Mesenchymal stem cell (in vitro differentiated cells and primary cell): ENCODE results near the gene FEM1B.

Experiments
- DNase-seq: peaks from one replicate; pipeline ENCODE4 v3.0.0-alpha.2; 2013
- H2AFZ ChIP-seq: one replicate; pipeline ENCODE4 v1.6.1; 2013; ENCODE audit warnings: low read depth, mild to moderate bottlenecking, control low read depth, inconsistent platforms, low read length, moderate library complexity
- H2AK5ac ChIP-seq: 2 replicates; pipeline ENCODE4 v1.6.1; 2013; ENCODE audit warnings: low read length, moderate library complexity, mild to moderate bottlenecking, inconsistent platforms; ENCODE audit not compliant: severe bottlenecking
- H2BK120ac ChIP-seq: one replicate; pipeline ENCODE4 v1.6.1; 2013; ENCODE audit warnings: low read depth, mild to moderate bottlenecking, inconsistent platforms, low read length, moderate library complexity
- H2BK12ac ChIP-seq, 2 experiments: one replicate each; pipeline ENCODE4 v1.6.1; 2013; ENCODE audit warnings: inconsistent platforms in 2 of 2, low read length in 2 of 2, mild to moderate bottlenecking in 2 of 2, moderate library complexity in 2 of 2, control low read depth in 1 of 2
- H2BK15ac ChIP-seq: one replicate; pipeline ENCODE4 v1.6.1; 2013; ENCODE audit warnings: mild to moderate bottlenecking, low read depth, inconsistent platforms; ENCODE audit not compliant: poor library complexity, severe bottlenecking
- H2BK5ac ChIP-seq: 2 replicates; pipeline ENCODE4 v1.6.1; 2013; ENCODE audit warnings: low read depth, mild to moderate bottlenecking, low read length, control low read depth, inconsistent platforms; ENCODE audit not compliant: poor library complexity, severe bottlenecking
- H3K14ac ChIP-seq, 2 experiments: one replicate each; pipeline ENCODE4 v1.6.1; 2013; ENCODE audit warnings: inconsistent platforms in 2 of 2, low read length in 2 of 2, control low read depth in 1 of 2, mild to moderate bottlenecking in 1 of 2, moderate library complexity in 1 of 2
- H3K18ac ChIP-seq, 2 experiments: one replicate each; pipeline ENCODE4 v1.6.1; 2013; ENCODE audit warnings: inconsistent platforms in 2 of 2, low read length in 2 of 2, control low read depth in 1 of 2, low read depth in 1 of 2, mild to moderate bottlenecking in 1 of 2
- H3K23ac ChIP-seq, 2 experiments: one replicate each; pipeline ENCODE4 v1.6.1; 2013; ENCODE audit warnings: inconsistent platforms in 2 of 2, low read length in 2 of 2, mild to moderate bottlenecking in 2 of 2, moderate library complexity in 2 of 2, control low read depth in 1 of 2
- H3K27ac ChIP-seq: 2 replicates; pipeline ENCODE4 v1.5.1; 2013; ENCODE audit warnings: mild to moderate bottlenecking, moderate library complexity, low read length, control low read depth, inconsistent platforms; ENCODE audit not compliant: poor library complexity, severe bottlenecking
- H3K27me3 ChIP-seq, 2 experiments: 2 replicates each; pipeline versions ENCODE4 v1.6.1 to v1.7.0; 2013; ENCODE audit warnings: low read length in 2 of 2, mild to moderate bottlenecking in 2 of 2, moderate library complexity in 2 of 2, control low read depth in 1 of 2, inconsistent platforms in 1 of 2; ENCODE audit not compliant: control insufficient read depth in 1 of 2, insufficient read depth in 1 of 2
- H3K36me3 ChIP-seq, 2 experiments: 2 replicates each; pipeline versions ENCODE4 v1.6.1 to v1.7.0; 2013; ENCODE audit warnings: low read length in 2 of 2, control low read depth in 1 of 2, inconsistent platforms in 1 of 2, low read depth in 1 of 2, mild to moderate bottlenecking in 1 of 2; ENCODE audit not compliant: insufficient read depth in 2 of 2, control insufficient read depth in 1 of 2
- H3K4ac ChIP-seq, 2 experiments: one replicate each; pipeline ENCODE4 v1.6.1; 2013; ENCODE audit warnings: inconsistent platforms in 2 of 2, low read length in 2 of 2, mild to moderate bottlenecking in 2 of 2, moderate library complexity in 2 of 2, control low read depth in 1 of 2, low read depth in 1 of 2
- H3K4me1 ChIP-seq: 2 replicates; pipeline ENCODE4 v1.6.1; 2013; ENCODE audit warnings: low read depth, low read length, control low read depth; ENCODE audit not compliant: control insufficient read depth, insufficient read depth
- H3K4me2 ChIP-seq: 2 replicates; pipeline ENCODE4 v1.6.1; 2013; ENCODE audit warnings: low read length, mild to moderate bottlenecking, inconsistent platforms; ENCODE audit not compliant: poor library complexity, severe bottlenecking
- H3K4me3 ChIP-seq, 2 experiments: 2 replicates each; pipeline versions ENCODE4 v1.5.1 to v1.7.0; 2013; ENCODE audit warnings: low read length in 2 of 2, mild to moderate bottlenecking in 2 of 2, control low read depth in 1 of 2, low read depth in 1 of 2; ENCODE audit not compliant: insufficient read depth in 1 of 2
- H3K79me1 ChIP-seq: replicated peaks from 2 replicates; pipeline ENCODE4 v1.6.1; 2013; ENCODE audit warnings: mild to moderate bottlenecking, control low read depth, low read length, inconsistent platforms; ENCODE audit not compliant: poor library complexity, severe bottlenecking
- H3K9ac ChIP-seq: 2 replicates; pipeline ENCODE4 v1.7.0; 2013; ENCODE audit warnings: mild to moderate bottlenecking, low read length, moderate library complexity
- H3K9me3 ChIP-seq: 2 replicates; pipeline ENCODE4 v1.7.0; 2013; ENCODE audit warnings: mild to moderate bottlenecking, low read length; ENCODE audit not compliant: control insufficient read depth
- H4K8ac ChIP-seq: one replicate; pipeline ENCODE4 v1.6.1; 2013; ENCODE audit warnings: inconsistent platforms, mild to moderate bottlenecking, low read length, moderate library complexity
- H4K91ac ChIP-seq: one replicate; pipeline ENCODE4 v1.6.1; 2013; ENCODE audit warnings: mild to moderate bottlenecking, low read length, inconsistent platforms
- WGBS: methylation state at CpG from one replicate; pipeline ENCODE4 v1.1.7; 2013; ENCODE audit warnings: mixed read lengths; 5-methylcytosine and 5-hydroxymethylcytosine counted together

The FEM1B gene

GRCh38 chr15:68322796-68323195 lies 45.3 kb downstream of the FEM1B start:
- no peak for DNase-seq
- Histone ChIP-seq H3K27me3 (peaks cover 0 to 24% of the 10 kb centered on the region in 2 experiments), H2BK12ac (no peak overlapping the region), H4K91ac (no peak overlapping the region), H2BK120ac (no peak overlapping the region), H3K79me1 (peaks cover 4% of the 10 kb centered on the region), H3K27ac (no peak overlapping the region), H3K14ac (no peak overlapping the region), H2BK5ac (no peak overlapping the region), H3K4me2 (no peak overlapping the region), H3K23ac (no peak overlapping the region), H2BK15ac (peak overlapping the region; percentile 37), H2AK5ac (no peak overlapping the region), H3K4me1 (peaks cover 6% of the 10 kb centered on the region), H4K8ac (no peak overlapping the region), H3K36me3 (peaks cover 0 to 94% of the 10 kb centered on the region in 2 experiments), H3K18ac (no peak overlapping the region), H3K9me3 (no peaks in the 10 kb centered on the region), H2AFZ (no peak overlapping the region), H3K4ac (no peak overlapping the region), H3K9ac (no peak overlapping the region), H3K4me3 (no peak overlapping the region)
- 92% methylated on average over 8 of the region's 9 CpGs for WGBS

- no peak overlapping the region for H2BK5ac ChIP-seq
- H3K18ac ChIP-seq, result no peak overlapping the region
- no peak overlapping the region for H2BK15ac ChIP-seq
- H3K27ac ChIP-seq, result no peak overlapping the region
- peaks cover 16% of the 10 kb centered on the region for H3K4me1 ChIP-seq
- H3K14ac ChIP-seq, result no peak overlapping the region
- peaks cover 5% of the 10 kb centered on the region for H3K79me1 ChIP-seq
- WGBS, result 85% methylated on average over 3 of the region's 4 CpGs
- no peak overlapping the region for H3K23ac ChIP-seq
- no peak overlapping the region for H4K8ac ChIP-seq
- DNase-seq, result no peak
- H3K4me3 ChIP-seq, result no peak overlapping the region
- H3K27me3 ChIP-seq, result peaks cover 0 to 23% of the 10 kb centered on the region in 2 experiments
- H3K36me3 ChIP-seq, result peaks cover 0 to 88% of the 10 kb centered on the region in 2 experiments
- no peak overlapping the region for H2AFZ ChIP-seq
- no peak overlapping the region for H2BK120ac ChIP-seq
- no peak overlapping the region for H3K4ac ChIP-seq
- H2AK5ac ChIP-seq, result no peak overlapping the region
- H4K91ac ChIP-seq, result no peak overlapping the region
- H3K9me3 ChIP-seq, result no peaks in the 10 kb centered on the region
- H3K9ac ChIP-seq, result no peak overlapping the region
- H2BK12ac ChIP-seq, result no peak overlapping the region
- H3K4me2 ChIP-seq, result no peak overlapping the region
Measured at GRCh38 chr15:68325726-68326125, 48.2 kb downstream of the FEM1B start.

DNA sequence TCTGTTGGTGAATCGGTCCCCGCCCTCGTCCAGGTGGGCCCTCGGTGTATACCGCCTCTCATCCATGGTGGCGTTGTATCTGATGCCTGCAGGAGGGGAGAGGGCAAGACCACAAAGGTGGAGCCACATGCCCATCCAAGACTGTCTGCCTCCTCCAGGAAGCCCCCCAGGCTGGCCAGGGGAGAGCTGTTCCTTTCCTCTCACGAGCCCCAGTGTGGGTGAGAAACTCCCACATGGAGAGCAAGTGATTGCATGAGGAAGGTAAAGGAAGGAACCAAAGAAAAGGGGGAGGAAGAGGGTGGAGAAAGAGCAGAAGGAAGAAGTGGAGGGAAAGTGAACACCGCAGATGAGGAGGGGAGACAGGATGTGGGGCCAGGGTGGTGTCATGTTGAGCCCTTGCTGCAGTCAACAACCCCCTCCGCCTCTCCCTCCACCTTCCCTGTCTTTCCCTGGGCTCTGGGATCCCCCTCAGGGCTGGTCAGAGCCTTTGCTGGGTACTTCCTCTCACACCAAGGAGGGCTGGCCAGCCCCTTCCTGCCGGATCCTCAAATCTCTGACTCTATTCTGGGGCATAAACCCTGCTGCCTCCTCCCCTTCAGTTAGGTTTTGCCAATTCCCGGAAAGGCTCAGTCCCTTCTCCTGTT lies 49.3 kb downstream of the FEM1B start:
- no peak overlapping the region for H3K27ac ChIP-seq
- 84% methylated on average over 11 of the region's 11 CpGs for WGBS
- H2BK120ac ChIP-seq, result no peak overlapping the region
- H3K4me2 ChIP-seq, result no peak overlapping the region
- no peak overlapping the region for H2BK5ac ChIP-seq
- peaks cover 5 to 86% of the 10 kb centered on the region in 2 experiments for H3K36me3 ChIP-seq
- no peak overlapping the region for H3K18ac ChIP-seq
- H3K9ac ChIP-seq, result no peak overlapping the region
- peaks cover 5% of the 10 kb centered on the region for H3K79me1 ChIP-seq
- peaks cover 21% of the 10 kb centered on the region for H3K4me1 ChIP-seq
- peaks cover 0 to 29% of the 10 kb centered on the region in 2 experiments for H3K27me3 ChIP-seq
- no peak overlapping the region for H4K91ac ChIP-seq
- H3K4ac ChIP-seq, result no peak overlapping the region
- no peak overlapping the region for H2BK15ac ChIP-seq
- no peak overlapping the region for H2AFZ ChIP-seq
- no peak overlapping the region for H3K4me3 ChIP-seq
- no peak overlapping the region for H2AK5ac ChIP-seq
- H3K23ac ChIP-seq, result no peak overlapping the region
- H2BK12ac ChIP-seq, result no peak overlapping the region
- no peak overlapping the region for H4K8ac ChIP-seq
- DNase-seq, result no peak
- no peaks in the 10 kb centered on the region for H3K9me3 ChIP-seq
- H3K14ac ChIP-seq, result no peak overlapping the region

DNA sequence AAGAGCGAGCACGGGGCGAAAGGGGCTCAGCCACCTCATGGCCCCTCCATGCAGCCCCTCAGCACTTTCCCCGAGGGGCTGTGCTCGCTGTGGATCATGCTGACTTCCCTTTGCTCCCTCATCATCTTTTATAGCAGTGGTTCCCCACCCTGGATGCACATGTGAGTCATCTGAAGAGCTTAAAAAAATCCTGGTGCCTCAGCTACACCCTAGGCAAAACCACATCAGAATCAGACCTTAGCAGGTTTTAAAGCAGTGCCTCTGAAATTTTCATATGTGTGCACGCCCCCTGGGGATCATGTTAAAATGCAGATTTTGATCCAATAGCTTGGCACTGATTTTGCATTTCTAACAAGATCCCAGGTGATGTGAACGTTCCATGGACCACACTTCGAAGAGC lies 50.9 kb downstream of the FEM1B start:
- H4K8ac ChIP-seq, result no peak overlapping the region
- H3K9me3 ChIP-seq, result no peaks in the 10 kb centered on the region
- H2BK15ac ChIP-seq, result no peak overlapping the region
- H3K23ac ChIP-seq, result no peak overlapping the region
- H3K27ac ChIP-seq, result no peak overlapping the region
- H3K4ac ChIP-seq, result no peak overlapping the region
- H3K4me3 ChIP-seq, result no peak overlapping the region
- no peak overlapping the region for H3K18ac ChIP-seq
- H2BK12ac ChIP-seq, result no peak overlapping the region
- H2AFZ ChIP-seq, result no peak overlapping the region
- WGBS, result 86% methylated on average over 8 of the region's 8 CpGs
- peaks cover 5% of the 10 kb centered on the region for H3K79me1 ChIP-seq
- peaks cover 5 to 82% of the 10 kb centered on the region in 2 experiments for H3K36me3 ChIP-seq
- no peak overlapping the region for H3K4me2 ChIP-seq
- H2AK5ac ChIP-seq, result no peak overlapping the region
- DNase-seq, result no peak
- peaks cover 25% of the 10 kb centered on the region for H3K4me1 ChIP-seq
- no peak overlapping the region for H2BK120ac ChIP-seq
- no peak overlapping the region for H2BK5ac ChIP-seq
- H4K91ac ChIP-seq, result no peak overlapping the region
- no peak overlapping the region for H3K14ac ChIP-seq
- H3K27me3 ChIP-seq, result peaks cover 0 to 25% of the 10 kb centered on the region in 2 experiments
- no peak overlapping the region for H3K9ac ChIP-seq
